ENCODE results near the gene C10orf67.

GRCh38 chr10:23174977-23175512 is 169.6 kb downstream of the C10orf67 start:
- TF ChIP-seq, protein P1, sequence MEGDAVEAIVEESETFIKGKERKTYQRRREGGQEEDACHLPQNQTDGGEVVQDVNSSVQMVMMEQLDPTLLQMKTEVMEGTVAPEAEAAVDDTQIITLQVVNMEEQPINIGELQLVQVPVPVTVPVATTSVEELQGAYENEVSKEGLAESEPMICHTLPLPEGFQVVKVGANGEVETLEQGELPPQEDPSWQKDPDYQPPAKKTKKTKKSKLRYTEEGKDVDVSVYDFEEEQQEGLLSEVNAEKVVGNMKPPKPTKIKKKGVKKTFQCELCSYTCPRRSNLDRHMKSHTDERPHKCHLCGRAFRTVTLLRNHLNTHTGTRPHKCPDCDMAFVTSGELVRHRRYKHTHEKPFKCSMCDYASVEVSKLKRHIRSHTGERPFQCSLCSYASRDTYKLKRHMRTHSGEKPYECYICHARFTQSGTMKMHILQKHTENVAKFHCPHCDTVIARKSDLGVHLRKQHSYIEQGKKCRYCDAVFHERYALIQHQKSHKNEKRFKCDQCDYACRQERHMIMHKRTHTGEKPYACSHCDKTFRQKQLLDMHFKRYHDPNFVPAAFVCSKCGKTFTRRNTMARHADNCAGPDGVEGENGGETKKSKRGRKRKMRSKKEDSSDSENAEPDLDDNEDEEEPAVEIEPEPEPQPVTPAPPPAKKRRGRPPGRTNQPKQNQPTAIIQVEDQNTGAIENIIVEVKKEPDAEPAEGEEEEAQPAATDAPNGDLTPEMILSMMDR (IDR thresholded peaks at IDR 0.05; ENCODE audit: insufficient read depth, low read length): no peak
- TF ChIP-seq REST (IDR thresholded peaks at IDR 0.05; ENCODE audit: insufficient replicate concordance, low read depth): no peak

Data from HL-60 (cell line).